Measurements from ENCODE around the gene FIGNL1. TPM values are rescaled to one million over a fixed set of nuclear protein-coding genes. Genes with fewer than 3 reads are reported as not detected.

Gene FIGNL1
- total RNA-seq, 1 experiment from 2014 or later: 28.1 TPM

DNA sequence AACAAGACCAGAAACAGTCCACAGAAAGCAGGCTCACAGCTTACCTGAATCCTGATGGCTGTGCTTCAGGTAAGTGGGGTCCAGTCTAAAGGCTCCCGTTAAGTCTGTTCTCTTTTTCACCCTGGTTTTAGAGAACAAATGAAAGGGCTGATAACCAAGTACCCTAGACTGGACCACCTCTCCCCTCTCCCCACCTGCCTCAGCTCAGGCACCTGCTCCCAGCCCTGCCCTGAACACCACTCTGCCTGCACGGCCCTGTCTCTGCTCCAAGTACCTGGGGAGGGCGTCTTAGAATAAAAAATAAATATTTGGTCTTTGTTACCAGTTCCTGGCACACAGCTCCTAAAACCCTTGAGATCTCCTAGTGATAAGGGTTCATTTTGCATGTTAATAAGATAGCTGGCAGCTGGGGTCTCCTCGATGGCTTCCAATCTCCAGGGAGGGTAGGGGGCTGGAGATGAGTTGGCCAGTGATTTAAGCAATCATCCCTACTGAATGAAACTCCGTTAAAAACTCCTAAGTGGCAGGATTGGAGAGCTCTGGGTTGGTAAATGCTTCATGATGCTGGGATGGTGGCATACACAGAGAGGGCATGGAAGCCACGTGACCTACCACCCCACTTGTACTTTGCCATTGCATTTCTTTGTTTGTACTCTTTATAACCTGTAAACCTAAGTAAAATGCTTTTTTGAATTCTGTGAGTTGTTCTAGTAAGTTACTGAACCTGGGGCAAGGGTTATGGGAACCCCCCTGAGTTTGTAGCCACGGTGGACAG, 29.8 kb upstream of the FIGNL1 start:
- RAD21 ChIA-PET (ENCODE audit: low non-redundant PET in 1 of 2, low total read pairs in 2 of 2, uncharacterized antibody in 2 of 2, unreplicated experiment in 2 of 2): no interaction called here
- intact Hi-C loops (cut with micrococcal nuclease): no loop called here
- H3K27me3 ChIP-seq (ENCODE audit: insufficient read depth, low read length): no peaks in the 10 kb centered on the region
- H2AFZ ChIP-seq (ENCODE audit: low read depth, low read length, poor library complexity, severe bottlenecking): no peak overlapping the region
- H3K36me3 ChIP-seq (ENCODE audit: control insufficient read depth in 1 of 2, insufficient read depth in 2 of 2, low read length in 2 of 2): no peaks in the 10 kb centered on the region
- H3K4me3 ChIP-seq (replicated peaks in 1 of 2; ENCODE audit: low read depth in 1 of 2, low read length in 2 of 2): no peak overlapping the region
- H3K9me3 ChIP-seq (ENCODE audit: control insufficient read depth in 1 of 2, insufficient read depth in 1 of 2, low read depth in 1 of 2, low read length in 2 of 2): no peaks in the 10 kb centered on the region
- POLR2A ChIA-PET: no interaction called here
- BruUV-seq (replicated peaks): no TSS peak
- no peaks in the 10 kb centered on the region for H3K79me2 ChIP-seq (ENCODE audit: insufficient read depth, low read length)
- no peak overlapping the region for H3K27ac ChIP-seq (ENCODE audit: low read depth, low read length)
- H4K20me1 ChIP-seq (ENCODE audit: insufficient read depth): no peaks in the 10 kb centered on the region
- no peak overlapping the region for H3K9ac ChIP-seq (ENCODE audit: low read length)
- TF ChIP-seq SIN3A (IDR thresholded peaks at IDR 0.05; ENCODE audit: low read depth) (no peak), ELF1 (IDR thresholded peaks at IDR 0.05; ENCODE audit: borderline replicate concordance, low read depth) (no peak), ZFX (IDR thresholded peaks at IDR 0.05) (no peak), ZNF274 (IDR thresholded peaks at IDR 0.05; ENCODE audit: low read depth, low read length) (no peak), EZH2 (IDR thresholded peaks at IDR 0.05) (no peak), CEBPB (IDR thresholded peaks at IDR 0.05; ENCODE audit: low read depth) (no peak), EGR1 (IDR thresholded peaks at IDR 0.05; ENCODE audit: low read depth) (no peak), JUND (IDR thresholded peaks at IDR 0.05) (no peak), CBX3 (IDR thresholded peaks at IDR 0.05; ENCODE audit: low read depth) (no peak), SRF (IDR thresholded peaks at IDR 0.05; ENCODE audit: low read depth) (no peak), SP1 (IDR thresholded peaks at IDR 0.05; ENCODE audit: low read depth) (no peak), POLR2AphosphoS5 (IDR thresholded peaks at IDR 0.05; ENCODE audit: low read depth, low read length) (no peak), EZH2phosphoT487 (IDR thresholded peaks at IDR 0.05; ENCODE audit: borderline replicate concordance) (no peak), TCF7L2 (IDR thresholded peaks at IDR 0.05; ENCODE audit: borderline replicate concordance, extremely low read depth, insufficient read depth, insufficient read length) (no peak)
- TF ChIP-seq, protein P1, sequence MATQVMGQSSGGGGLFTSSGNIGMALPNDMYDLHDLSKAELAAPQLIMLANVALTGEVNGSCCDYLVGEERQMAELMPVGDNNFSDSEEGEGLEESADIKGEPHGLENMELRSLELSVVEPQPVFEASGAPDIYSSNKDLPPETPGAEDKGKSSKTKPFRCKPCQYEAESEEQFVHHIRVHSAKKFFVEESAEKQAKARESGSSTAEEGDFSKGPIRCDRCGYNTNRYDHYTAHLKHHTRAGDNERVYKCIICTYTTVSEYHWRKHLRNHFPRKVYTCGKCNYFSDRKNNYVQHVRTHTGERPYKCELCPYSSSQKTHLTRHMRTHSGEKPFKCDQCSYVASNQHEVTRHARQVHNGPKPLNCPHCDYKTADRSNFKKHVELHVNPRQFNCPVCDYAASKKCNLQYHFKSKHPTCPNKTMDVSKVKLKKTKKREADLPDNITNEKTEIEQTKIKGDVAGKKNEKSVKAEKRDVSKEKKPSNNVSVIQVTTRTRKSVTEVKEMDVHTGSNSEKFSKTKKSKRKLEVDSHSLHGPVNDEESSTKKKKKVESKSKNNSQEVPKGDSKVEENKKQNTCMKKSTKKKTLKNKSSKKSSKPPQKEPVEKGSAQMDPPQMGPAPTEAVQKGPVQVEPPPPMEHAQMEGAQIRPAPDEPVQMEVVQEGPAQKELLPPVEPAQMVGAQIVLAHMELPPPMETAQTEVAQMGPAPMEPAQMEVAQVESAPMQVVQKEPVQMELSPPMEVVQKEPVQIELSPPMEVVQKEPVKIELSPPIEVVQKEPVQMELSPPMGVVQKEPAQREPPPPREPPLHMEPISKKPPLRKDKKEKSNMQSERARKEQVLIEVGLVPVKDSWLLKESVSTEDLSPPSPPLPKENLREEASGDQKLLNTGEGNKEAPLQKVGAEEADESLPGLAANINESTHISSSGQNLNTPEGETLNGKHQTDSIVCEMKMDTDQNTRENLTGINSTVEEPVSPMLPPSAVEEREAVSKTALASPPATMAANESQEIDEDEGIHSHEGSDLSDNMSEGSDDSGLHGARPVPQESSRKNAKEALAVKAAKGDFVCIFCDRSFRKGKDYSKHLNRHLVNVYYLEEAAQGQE (IDR thresholded peaks at IDR 0.05; ENCODE audit: low read depth): no peak
- TF ChIP-seq, protein P2, sequence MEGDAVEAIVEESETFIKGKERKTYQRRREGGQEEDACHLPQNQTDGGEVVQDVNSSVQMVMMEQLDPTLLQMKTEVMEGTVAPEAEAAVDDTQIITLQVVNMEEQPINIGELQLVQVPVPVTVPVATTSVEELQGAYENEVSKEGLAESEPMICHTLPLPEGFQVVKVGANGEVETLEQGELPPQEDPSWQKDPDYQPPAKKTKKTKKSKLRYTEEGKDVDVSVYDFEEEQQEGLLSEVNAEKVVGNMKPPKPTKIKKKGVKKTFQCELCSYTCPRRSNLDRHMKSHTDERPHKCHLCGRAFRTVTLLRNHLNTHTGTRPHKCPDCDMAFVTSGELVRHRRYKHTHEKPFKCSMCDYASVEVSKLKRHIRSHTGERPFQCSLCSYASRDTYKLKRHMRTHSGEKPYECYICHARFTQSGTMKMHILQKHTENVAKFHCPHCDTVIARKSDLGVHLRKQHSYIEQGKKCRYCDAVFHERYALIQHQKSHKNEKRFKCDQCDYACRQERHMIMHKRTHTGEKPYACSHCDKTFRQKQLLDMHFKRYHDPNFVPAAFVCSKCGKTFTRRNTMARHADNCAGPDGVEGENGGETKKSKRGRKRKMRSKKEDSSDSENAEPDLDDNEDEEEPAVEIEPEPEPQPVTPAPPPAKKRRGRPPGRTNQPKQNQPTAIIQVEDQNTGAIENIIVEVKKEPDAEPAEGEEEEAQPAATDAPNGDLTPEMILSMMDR (IDR thresholded peaks at IDR 0.05 in 2 of 3, conservative IDR thresholded peaks at IDR 0.05 in 1 of 3; ENCODE audit: borderline replicate concordance in 1 of 3, insufficient read depth in 1 of 3, low read depth in 2 of 3, low read length in 2 of 3): no peak
- TF ChIP-seq, protein P3, sequence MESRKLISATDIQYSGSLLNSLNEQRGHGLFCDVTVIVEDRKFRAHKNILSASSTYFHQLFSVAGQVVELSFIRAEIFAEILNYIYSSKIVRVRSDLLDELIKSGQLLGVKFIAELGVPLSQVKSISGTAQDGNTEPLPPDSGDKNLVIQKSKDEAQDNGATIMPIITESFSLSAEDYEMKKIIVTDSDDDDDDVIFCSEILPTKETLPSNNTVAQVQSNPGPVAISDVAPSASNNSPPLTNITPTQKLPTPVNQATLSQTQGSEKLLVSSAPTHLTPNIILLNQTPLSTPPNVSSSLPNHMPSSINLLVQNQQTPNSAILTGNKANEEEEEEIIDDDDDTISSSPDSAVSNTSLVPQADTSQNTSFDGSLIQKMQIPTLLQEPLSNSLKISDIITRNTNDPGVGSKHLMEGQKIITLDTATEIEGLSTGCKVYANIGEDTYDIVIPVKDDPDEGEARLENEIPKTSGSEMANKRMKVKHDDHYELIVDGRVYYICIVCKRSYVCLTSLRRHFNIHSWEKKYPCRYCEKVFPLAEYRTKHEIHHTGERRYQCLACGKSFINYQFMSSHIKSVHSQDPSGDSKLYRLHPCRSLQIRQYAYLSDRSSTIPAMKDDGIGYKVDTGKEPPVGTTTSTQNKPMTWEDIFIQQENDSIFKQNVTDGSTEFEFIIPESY (IDR thresholded peaks at IDR 0.05; ENCODE audit: extremely low read depth, insufficient replicate concordance, low read length): no peak
- TF ChIP-seq, protein P4, sequence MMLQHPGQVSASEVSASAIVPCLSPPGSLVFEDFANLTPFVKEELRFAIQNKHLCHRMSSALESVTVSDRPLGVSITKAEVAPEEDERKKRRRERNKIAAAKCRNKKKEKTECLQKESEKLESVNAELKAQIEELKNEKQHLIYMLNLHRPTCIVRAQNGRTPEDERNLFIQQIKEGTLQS (IDR thresholded peaks at IDR 0.05): no peak
- TF ChIP-seq, protein P5, sequence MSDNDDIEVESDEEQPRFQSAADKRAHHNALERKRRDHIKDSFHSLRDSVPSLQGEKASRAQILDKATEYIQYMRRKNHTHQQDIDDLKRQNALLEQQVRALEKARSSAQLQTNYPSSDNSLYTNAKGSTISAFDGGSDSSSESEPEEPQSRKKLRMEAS (IDR thresholded peaks at IDR 0.05): no peak
- no peaks in the 10 kb centered on the region for H3K9me2 ChIP-seq (ENCODE audit: insufficient read depth)
- no peak overlapping the region for H3K4me2 ChIP-seq (ENCODE audit: low read length)
- CTCF ChIA-PET: no interaction called here
- ATAC-seq (no peak), DNase-seq (ENCODE audit: low read depth, low spot score) (no peak)
- no peaks in the 10 kb centered on the region for H3K4me1 ChIP-seq (ENCODE audit: control insufficient read depth in 1 of 2, insufficient read depth in 2 of 2, low read length in 2 of 2)

Measured in HCT116 (cell line).